ENCODE data around the gene RAF1. TPM values are rescaled to one million over a fixed set of nuclear protein-coding genes. Genes with fewer than 3 reads are reported as not detected.
A peak's percentile ranks its signal among the peaks of the same experiment; 100 is the strongest.

The RAF1 gene
- total and polyA plus RNA-seq, 2 donors (not counting 1 experiment from before 2014, with no cell fraction given): 134 to 258 TPM

DNA sequence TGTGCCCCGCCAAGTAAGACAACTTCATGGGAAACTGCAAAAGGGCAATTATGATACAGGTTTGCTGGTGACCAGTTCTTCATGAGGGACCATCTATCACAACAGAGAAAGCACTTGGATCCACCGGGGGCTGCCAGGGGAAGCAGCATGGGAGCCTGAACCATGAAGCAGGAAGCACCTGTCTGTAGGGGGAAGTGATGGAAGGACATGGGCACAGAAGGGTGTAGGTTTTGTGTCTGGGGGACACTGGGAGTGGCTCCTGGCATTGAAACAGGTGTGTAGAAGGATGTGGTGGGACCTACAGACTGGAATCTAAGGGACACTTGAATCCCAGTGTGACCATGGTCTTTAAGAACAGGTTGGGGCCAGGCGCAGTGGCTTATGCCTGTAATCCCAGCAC, 84.5 kb downstream of the RAF1 start:
- no peaks in the 10 kb centered on the region for H3K27me3 ChIP-seq (ENCODE audit: control insufficient read depth, insufficient read depth, low read length)
- H3K4me1 ChIP-seq (ENCODE audit: control insufficient read depth, extremely low read depth, insufficient read depth, low read length): peaks cover 10% of the 10 kb centered on the region
- H3K36me3 ChIP-seq (ENCODE audit: control insufficient read depth, insufficient read depth, low read length): peaks cover 25% of the 10 kb centered on the region
- H4K20me1 ChIP-seq (ENCODE audit: control insufficient read depth, extremely low read depth, insufficient read depth, low read length): no peaks in the 10 kb centered on the region
- no peak for DNase-seq (ENCODE audit: low read depth in 2 of 2)
- H3K4me2 ChIP-seq (ENCODE audit: extremely low read depth, insufficient read depth, low read length): no peak overlapping the region
- no peak overlapping the region for H2AFZ ChIP-seq (ENCODE audit: low read length)
- H3K9ac ChIP-seq (ENCODE audit: insufficient read depth, low read length): no peak overlapping the region
- H3K9me3 ChIP-seq (ENCODE audit: control insufficient read depth, insufficient read depth, low read depth, low read length): no peaks in the 10 kb centered on the region
- no peak overlapping the region for H3K4me3 ChIP-seq (replicated peaks in 1 of 4; ENCODE audit: control extremely low read depth in 1 of 4, insufficient read depth in 1 of 4, low read depth in 3 of 4, low read length in 4 of 4)
- H3K27ac ChIP-seq (ENCODE audit: insufficient read depth, low read length): peak overlapping the region; percentile 45
- peaks cover 1% of the 10 kb centered on the region for H3K79me2 ChIP-seq (ENCODE audit: control insufficient read depth, insufficient read depth, low read length)
- TF ChIP-seq, protein P1, sequence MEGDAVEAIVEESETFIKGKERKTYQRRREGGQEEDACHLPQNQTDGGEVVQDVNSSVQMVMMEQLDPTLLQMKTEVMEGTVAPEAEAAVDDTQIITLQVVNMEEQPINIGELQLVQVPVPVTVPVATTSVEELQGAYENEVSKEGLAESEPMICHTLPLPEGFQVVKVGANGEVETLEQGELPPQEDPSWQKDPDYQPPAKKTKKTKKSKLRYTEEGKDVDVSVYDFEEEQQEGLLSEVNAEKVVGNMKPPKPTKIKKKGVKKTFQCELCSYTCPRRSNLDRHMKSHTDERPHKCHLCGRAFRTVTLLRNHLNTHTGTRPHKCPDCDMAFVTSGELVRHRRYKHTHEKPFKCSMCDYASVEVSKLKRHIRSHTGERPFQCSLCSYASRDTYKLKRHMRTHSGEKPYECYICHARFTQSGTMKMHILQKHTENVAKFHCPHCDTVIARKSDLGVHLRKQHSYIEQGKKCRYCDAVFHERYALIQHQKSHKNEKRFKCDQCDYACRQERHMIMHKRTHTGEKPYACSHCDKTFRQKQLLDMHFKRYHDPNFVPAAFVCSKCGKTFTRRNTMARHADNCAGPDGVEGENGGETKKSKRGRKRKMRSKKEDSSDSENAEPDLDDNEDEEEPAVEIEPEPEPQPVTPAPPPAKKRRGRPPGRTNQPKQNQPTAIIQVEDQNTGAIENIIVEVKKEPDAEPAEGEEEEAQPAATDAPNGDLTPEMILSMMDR (conservative IDR thresholded peaks at IDR 0.05 in 1 of 2, IDR thresholded peaks at IDR 0.05 in 1 of 2; ENCODE audit: low read depth in 1 of 2, low read length in 2 of 2): no peak
- TF ChIP-seq EZH2 (IDR thresholded peaks at IDR 0.05; ENCODE audit: low read length, missing control alignments): no peak

DNA sequence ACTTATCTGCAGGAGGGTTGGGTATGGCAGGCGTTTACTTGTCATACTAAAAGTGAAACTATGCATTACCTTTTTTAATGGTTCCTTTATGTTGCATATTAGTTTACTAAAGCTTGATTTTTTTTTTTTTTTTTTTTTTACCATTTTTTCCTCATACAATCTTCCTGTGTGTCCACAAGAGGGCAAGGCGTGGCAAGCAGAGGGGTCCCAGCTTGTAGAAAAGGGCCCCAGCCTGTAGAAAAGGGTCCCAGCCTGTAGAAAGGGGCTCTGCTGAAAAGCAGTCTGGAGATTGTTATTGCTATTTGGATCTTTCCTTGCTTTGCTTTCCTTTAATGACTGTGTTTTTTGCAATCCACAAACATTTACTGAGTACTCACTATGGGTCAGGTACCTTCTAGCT, 85.2 kb downstream of the RAF1 start:
- Histone ChIP-seq H3K9me3 (ENCODE audit: control insufficient read depth, insufficient read depth, low read depth, low read length) (no peaks in the 10 kb centered on the region), H3K4me3 (replicated peaks in 1 of 4; ENCODE audit: control extremely low read depth in 1 of 4, insufficient read depth in 1 of 4, low read depth in 3 of 4, low read length in 4 of 4) (no peak overlapping the region), H3K4me1 (ENCODE audit: control insufficient read depth, extremely low read depth, insufficient read depth, low read length) (peaks cover 13% of the 10 kb centered on the region), H3K27me3 (ENCODE audit: control insufficient read depth, insufficient read depth, low read length) (no peaks in the 10 kb centered on the region), H3K4me2 (ENCODE audit: extremely low read depth, insufficient read depth, low read length) (no peak overlapping the region), H3K36me3 (ENCODE audit: control insufficient read depth, insufficient read depth, low read length) (peaks cover 23% of the 10 kb centered on the region), H3K27ac (ENCODE audit: insufficient read depth, low read length) (no peak overlapping the region), H3K9ac (ENCODE audit: insufficient read depth, low read length) (no peak overlapping the region), H3K79me2 (ENCODE audit: control insufficient read depth, insufficient read depth, low read length) (peaks cover 1% of the 10 kb centered on the region), H4K20me1 (ENCODE audit: control insufficient read depth, extremely low read depth, insufficient read depth, low read length) (no peaks in the 10 kb centered on the region), H2AFZ (ENCODE audit: low read length) (no peak overlapping the region)
- no peak for TF ChIP-seq EZH2 (IDR thresholded peaks at IDR 0.05; ENCODE audit: low read length, missing control alignments)
- TF ChIP-seq, protein P1 (conservative IDR thresholded peaks at IDR 0.05 in 1 of 2, IDR thresholded peaks at IDR 0.05 in 1 of 2; ENCODE audit: low read depth in 1 of 2, low read length in 2 of 2): peak; percentile 5 to 18
- no peak for DNase-seq (ENCODE audit: low read depth in 2 of 2)

- Histone ChIP-seq H3K79me2 (ENCODE audit: control insufficient read depth, insufficient read depth, low read length) (peaks cover 1% of the 10 kb centered on the region), H3K9me3 (ENCODE audit: control insufficient read depth, insufficient read depth, low read depth, low read length) (no peaks in the 10 kb centered on the region), H3K27ac (ENCODE audit: insufficient read depth, low read length) (no peak overlapping the region), H2AFZ (ENCODE audit: low read length) (no peak overlapping the region), H3K36me3 (ENCODE audit: control insufficient read depth, insufficient read depth, low read length) (peaks cover 25% of the 10 kb centered on the region), H3K4me1 (ENCODE audit: control insufficient read depth, extremely low read depth, insufficient read depth, low read length) (peaks cover 13% of the 10 kb centered on the region), H3K4me2 (ENCODE audit: extremely low read depth, insufficient read depth, low read length) (no peak overlapping the region), H3K4me3 (replicated peaks in 1 of 4; ENCODE audit: control extremely low read depth in 1 of 4, insufficient read depth in 1 of 4, low read depth in 3 of 4, low read length in 4 of 4) (no peak overlapping the region), H4K20me1 (ENCODE audit: control insufficient read depth, extremely low read depth, insufficient read depth, low read length) (no peaks in the 10 kb centered on the region), H3K27me3 (ENCODE audit: control insufficient read depth, insufficient read depth, low read length) (no peaks in the 10 kb centered on the region), H3K9ac (ENCODE audit: insufficient read depth, low read length) (no peak overlapping the region)
- no peak for TF ChIP-seq EZH2 (IDR thresholded peaks at IDR 0.05; ENCODE audit: low read length, missing control alignments)
- TF ChIP-seq, protein P1 (conservative IDR thresholded peaks at IDR 0.05 in 1 of 2, IDR thresholded peaks at IDR 0.05 in 1 of 2; ENCODE audit: low read depth in 1 of 2, low read length in 2 of 2): no peak
- no peak for DNase-seq (ENCODE audit: low read depth in 2 of 2)
These were observed 86.5 kb downstream of the RAF1 start for GRCh38 chr3:12577379-12577778.

All from fibroblast of lung (primary cell).